Panc1 (cell line): ENCODE data around the gene CASP2.

Experiments
- CTCF ChIP-seq: fragments of 450-650 bp; IDR thresholded peaks from 2 replicates; pipeline ENCODE4 v1.5.1; 2017; ENCODE audit warnings: mild to moderate bottlenecking
- POLR2AphosphoS5 ChIP-seq: IDR thresholded peaks from 2 replicates; pipeline ENCODE4 v1.6.1; 2012; ENCODE audit warnings: mild to moderate bottlenecking, low read depth, low read length, moderate library complexity
- SIN3A ChIP-seq: IDR thresholded peaks from 2 replicates; pipeline ENCODE4 v1.6.1; 2012; ENCODE audit warnings: low read depth, mild to moderate bottlenecking, low read length, moderate library complexity, borderline replicate concordance; ENCODE audit not compliant: insufficient read depth

DNA sequence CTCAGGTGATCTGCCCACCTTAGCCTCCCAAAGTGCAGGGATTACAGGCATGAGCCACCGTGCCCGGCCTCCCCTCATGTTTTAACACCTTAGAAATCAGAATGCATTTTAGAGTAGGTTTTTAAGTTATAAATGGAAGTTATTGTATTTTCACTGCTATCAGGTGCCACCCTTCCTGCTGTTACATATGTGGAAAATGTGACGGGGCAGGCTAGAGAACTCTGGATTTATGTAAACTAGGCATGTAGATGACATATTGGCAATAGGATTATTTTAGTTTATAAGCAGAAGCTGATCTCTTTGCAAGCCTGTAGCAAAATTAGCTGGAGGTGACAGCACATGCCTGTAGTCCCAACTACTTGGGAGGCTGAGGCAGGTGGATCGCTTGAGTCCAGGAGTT lies 2.1 kb downstream of the CASP2 start:
- TF ChIP-seq POLR2AphosphoS5 (no peak), CTCF (no peak), SIN3A (no peak)
